GM21360 (cell line): ENCODE results near the gene CFAP73.
"Not testable (repeated sequence)": the region's sequence is repeated elsewhere in the genome, so short reads cannot be mapped to it uniquely, and the experiment has no call there.

Experiments used
- ATAC-seq: cut with Tn5 transposase; IDR thresholded peaks from one replicate; pipeline ENCODE4 v1.9.1; 2021; ENCODE audit warnings: mild to moderate bottlenecking, moderate library complexity; ENCODE audit not compliant: unreplicated experiment

CFAP73 gene

GRCh38 chr12:113141716-113142115, 7.8 kb upstream of the CFAP73 start:
- not testable (repeated sequence) for ATAC-seq

DNA sequence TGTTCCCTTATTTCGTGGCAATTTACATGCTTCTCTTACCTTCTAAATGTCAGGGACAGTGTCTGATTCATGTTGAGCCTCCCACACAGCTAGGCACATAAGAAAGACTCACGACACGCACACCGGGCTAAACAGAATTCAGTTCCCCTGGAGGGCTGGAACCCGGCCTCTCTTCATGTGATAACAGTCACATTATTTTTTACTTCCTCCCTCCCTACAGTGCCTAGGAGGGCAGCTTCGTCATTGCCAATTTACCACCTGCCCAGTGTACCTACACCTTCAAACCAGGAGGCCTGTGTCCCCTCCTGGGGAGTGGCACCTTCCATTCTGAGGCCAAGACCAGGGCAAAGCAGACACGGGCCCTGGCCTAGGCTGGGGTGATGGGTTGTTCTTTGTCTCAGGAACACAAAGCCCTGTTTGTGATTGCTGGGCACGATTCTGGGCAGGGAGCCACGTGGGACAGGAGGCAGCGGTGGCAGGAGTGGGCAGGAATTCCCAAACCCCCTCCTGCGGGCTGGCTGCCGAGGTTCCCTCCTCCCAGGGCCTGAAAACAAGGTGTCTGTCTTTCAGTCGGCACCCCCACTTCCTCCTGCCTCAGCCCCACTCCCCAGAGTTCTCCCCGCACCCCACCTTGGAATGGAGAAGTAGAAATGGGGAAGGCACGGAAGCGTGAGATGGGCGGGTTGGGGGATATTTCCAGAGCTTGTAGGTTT, 7.2 kb upstream of the CFAP73 start:
- no peak for ATAC-seq

GRCh38 chr12:113142886-113143332, 6.6 kb upstream of the CFAP73 start:
- no peak for ATAC-seq

GRCh38 chr12:113143959-113144358, 5.6 kb upstream of the CFAP73 start:
- ATAC-seq = no peak

DNA sequence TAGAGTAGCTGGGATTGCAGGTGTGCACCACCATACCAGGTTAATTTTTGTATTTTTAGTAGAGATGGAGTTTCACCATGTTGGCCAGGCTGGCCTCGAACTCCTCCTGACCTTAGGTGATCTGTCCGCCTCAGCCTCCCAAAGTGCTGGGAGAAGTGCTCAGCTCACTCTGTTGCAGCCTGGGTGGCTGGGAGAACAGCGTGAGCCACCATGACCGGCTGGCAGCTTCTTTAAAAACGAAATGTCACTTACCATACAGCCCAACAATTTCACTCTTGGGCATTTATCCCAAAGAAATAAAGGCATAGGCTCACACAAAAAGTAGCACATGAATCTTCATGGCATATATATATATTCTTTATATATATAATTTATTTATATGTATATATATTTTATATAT, 4.7 kb upstream of the CFAP73 start:
- no peak for ATAC-seq

DNA sequence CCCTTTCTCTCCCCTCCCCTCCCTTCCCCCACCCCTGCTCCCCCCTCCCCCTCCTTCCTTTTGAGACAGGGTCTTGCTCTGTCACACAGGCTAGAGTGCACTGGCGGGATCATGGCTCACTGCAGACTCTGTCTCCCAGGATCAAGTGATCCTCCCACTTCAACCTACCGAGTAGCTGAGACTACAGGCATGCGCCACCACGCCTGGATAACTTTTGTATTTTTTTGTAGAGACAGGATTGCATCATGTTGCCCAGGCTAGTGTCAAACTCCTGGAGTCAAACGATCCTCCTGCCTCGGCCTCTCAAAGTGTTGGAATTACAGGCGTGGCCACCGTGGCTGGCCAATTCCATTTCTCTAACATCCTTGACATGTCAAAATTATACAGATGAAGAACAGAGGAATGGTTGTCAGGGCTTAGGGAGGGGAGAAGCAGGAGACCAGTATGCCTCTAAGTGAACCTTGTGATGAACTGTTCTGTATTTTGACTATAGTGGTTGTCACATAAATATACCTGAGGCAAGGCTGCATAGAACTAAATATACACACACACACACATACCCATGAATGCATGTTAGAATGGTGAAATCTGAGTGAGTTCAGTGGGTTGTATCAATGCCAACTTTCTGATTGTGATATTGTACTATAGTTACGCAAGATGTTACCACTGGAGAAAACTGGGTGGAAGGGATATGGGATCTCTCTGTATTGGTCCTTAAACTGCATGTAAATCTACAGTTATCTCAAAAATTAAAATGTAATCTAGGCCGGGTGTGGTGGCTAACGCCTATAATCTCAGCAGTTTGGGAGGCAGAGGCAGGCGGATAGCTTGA, 3.6 kb upstream of the CFAP73 start:
- no peak for ATAC-seq

DNA sequence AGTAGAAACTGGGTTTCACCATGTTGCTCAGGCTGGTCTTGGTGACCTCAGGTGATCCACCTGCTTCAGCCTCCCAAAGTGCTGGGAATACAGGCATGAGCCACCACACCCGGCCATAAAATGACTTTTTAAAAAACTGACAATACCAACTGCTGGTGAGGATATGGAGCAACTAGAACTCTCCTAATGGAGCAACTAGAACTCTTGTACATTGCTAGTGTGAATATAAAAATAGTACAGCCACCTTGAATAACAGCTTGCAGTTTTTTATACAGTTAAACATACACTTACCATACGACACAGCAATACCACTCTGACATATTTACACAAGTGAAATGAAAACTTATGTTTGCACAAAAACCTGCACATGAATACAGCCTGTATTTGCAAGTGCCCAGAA, 2.5 kb upstream of the CFAP73 start:
- ATAC-seq = no peak

DNA sequence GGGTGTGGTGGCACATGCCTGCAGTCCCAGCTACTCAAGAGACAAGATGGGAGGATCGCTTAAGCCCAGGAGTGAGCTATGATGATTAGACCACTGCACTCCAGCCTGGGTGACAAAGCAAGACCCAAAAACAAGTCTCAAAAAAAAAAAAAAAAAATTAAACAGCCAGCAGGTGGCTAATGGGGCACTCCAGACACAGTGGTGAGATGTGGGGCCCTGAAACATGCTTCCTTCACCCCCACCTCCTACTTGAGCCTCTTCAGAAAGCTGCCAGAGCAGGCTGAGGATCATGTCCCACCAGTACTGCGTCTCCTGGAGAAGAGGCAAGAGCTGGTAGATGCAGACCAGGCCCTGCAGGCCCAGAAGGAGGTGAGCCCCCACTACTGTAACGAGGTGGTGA, 2.1 kb downstream of the CFAP73 start:
- no peak for ATAC-seq

DNA sequence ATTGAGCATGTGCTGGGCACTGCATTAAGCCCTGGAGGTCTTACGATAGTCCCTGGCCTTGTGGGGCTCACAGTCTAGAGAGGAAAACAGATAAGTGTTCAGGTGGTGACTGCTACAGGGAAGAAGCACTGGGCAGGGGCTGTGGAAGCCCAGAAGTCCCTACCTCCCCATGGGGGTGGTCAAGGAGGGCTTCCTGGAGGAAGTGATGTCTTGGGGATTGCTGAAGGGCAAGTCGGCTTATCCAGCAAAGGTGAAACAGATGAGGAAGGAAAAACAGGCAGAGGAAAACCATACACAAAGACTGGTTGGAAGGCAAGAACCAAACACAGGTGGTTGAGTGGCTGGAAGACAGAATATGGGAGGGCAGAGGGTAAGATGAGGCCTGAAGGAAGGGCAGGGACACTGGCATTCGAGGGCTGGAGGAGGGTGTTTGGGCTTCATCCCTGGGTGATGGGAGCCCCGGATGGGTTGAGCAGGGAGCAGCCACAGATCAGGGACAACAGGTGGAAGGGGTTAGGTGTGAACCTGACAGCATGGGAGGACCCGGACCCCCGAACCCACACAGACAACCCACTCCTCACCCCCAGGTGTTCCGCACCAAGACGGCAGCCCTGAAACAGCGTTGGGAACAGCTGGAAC, 2.8 kb downstream of the CFAP73 start:
- ATAC-seq = no peak

DNA sequence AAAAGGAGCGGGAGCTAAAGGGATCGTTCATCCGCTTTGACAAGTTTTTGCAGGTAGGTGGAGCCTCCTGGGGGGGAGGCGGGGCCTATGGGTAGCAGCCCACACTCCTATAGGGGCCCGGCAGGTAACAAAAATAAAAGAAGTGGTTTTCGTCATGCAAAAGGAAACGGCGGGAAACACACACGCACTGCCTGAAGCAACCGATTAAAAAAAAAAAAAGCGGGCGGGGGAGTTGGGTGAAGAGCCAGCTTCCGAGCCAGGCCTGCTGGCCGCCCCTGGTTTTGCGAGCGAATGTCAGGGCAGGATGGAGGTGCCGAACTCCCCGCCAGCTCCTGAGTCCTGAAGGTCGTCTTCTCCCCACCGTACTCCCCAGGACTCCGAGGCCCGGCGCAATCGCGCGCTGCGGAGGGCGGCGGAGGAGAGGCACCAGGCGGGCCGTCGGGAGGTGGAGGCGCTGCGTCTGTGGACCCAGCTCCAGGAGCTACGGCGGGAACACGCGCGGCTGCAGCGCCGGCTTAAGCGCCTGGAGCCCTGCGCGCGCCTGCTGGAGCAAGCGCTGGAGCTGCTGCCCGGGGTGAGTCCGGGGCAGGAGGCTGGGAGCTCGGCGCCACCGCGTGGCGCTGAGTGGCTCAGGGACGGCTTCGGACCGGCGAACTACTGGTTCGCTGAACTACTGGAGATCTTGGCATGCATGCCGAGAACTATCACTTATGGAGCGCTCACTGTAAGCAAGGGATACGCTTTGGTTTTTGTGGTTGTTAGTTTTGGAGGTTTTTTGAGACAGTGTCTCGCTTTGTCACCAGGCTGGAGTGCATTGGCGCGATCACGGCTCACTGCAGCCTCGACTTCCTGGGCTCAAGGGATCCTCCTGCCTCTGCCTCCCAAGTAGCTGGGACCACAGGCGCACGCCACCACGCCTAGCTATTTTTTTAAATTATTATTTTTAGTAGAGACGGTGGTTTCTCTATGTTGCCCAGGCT, 3.6 kb downstream of the CFAP73 start:
- ATAC-seq = peak; percentile 63

- ATAC-seq = no peak
Measured at GRCh38 chr12:113154351-113154973, 4.9 kb downstream of the CFAP73 start.

DNA sequence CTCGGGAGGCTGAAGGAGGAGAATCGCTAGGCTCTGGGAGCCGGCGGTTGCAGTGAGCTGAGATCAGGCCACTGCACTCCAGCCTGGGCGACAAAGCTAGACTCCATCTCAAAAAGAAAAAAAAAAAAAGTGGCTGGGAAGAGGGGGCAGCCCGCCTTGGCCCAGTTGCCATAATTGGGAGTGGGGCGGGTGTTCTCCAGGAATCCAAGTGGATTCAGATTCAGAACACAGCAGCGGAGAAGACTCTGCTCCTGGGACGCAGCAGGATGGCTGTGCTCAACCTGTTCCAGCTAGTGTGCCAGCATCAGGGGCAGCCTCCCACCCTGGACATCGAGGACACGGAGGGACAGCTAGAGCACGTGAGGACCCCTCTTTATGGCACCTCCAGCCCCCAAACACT, 5.5 kb downstream of the CFAP73 start:
- no peak for ATAC-seq

DNA sequence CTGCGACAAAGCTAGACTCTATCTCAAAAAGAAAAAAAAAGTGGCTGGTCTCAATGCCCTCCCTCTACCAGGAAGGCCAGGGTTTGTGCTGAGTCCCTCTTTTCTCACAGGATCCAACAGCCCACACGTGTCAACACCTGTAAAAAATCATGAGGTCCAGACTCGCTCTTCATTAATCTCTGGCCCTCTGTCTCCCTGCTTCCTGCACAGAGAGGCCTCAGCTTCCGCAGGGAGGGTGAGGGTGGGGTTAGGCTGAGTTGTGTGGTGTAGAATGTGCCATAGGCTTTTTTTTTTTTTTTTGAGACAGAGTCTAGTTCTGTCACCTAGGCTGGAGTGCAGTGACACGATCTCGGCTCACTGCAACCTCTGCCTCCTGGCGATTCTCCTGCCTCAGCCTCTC, 6.1 kb downstream of the CFAP73 start:
- no peak for ATAC-seq

DNA sequence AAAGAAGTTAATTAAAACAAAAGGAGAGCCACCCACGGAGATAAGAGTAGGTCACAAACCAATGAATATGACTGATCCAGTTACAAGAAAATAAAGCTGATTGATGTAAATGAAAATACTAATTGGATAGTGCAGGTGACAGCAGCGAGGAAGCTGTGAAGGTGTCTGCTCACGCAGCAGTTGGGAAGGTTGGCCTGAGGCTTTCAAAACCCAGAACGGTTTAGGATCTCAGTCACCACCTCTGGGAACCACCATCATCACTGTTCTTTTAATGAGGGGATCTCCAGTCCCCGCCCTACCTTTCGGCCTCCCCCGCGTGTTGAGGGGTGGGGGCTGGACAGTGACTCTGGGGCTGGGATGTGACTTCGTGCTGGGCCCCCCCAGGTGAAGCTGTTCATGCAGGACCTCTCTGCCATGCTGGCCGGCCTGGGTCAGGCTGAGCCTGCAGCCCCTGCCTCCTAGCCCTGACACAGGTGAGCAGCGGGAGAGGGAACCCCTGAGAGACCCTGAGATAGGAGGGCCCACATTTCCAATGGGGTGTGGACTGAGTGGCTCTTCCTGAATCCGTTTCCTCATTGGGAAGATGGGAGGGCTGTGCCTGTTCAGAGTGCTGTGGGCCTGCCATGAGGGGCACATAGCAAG, 7.8 kb downstream of the CFAP73 start:
- no peak for ATAC-seq

DNA sequence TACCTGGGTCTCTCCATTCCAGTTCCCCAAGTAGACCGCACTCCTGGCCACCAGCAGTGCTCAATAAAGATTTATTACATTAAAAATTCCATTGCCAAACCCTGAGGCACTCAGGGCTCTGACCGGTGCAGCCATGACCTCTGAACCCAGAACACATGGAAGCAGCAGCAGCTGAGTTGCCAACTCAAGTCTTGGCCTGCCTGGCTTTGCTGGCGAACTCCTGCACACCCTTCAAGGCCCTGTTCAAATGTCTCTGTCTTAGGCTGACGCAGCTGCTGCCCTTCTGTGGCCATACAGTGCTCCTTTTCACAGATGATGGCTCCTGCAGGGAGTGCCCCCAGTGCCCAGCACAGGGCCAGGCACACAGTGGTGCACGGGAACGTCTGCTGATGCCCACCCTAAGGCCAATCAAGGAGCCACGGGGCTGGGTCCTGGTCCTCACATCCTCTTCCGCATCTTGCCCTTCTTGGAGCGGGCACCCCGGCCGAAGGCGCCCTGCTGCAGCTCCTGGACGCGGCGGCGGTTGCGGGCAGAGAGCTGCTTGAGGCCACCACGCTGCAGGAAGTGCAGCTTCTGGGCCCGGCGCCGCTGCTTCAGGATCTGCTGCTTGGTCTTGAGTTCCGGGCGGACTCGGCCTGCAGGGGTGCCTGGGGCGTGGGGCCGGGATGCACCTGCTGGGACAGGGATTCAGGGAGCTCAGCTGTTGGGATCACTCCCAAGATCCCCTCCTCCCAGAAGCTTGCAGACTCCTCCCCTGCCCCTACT, 9.1 kb downstream of the CFAP73 start:
- ATAC-seq = no peak

DNA sequence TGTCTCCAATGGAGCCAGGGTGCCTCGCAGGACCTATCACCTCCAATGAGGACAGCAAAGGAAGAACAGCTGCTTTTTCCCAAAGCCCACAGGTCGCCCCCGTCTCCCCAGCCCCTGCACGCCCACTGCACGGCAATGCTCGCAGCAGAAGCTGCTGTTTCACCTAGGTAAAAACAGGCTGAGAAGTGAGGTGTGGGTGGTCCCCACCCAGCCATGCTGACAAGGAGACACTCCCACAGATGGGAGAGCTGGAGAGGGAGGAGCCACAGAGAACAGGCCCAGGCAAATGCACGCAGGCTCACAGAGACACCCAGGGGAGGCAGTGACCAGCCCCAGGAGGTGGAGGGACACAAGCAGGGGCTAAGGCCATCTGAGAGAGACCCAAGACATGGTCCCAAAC, 10.4 kb downstream of the CFAP73 start:
- ATAC-seq = no peak

DNA sequence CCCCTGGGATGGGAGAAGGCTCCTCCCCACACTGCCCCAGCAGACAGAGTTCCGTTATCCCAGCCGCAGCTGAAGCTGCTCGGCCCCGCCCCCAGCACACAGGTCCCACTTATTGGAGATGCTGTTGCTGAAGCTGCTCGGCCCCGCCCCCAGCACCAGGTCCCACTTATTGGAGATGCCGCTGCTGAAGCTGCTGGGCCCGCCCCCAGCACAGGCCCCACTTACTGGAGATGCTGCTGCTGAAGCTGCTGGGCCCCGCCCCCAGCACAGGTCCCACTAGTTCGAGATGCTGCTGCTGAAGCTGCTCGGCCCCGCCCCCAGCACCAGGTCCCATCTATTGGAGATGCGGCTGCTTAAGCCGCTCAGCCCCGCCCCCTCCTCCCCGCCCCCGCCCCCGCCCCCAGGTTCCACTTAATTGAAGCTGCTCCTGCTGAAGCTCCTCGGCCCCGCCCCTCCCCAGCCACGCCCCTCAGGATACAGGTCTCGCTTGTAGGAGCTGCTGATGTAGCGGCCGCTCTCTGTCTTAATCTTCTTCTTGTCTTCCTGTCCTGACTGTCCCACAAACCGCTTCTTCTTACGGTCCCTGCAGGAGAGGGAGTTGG, 12.0 kb downstream of the CFAP73 start:
- peak; percentile 44 for ATAC-seq
